Measurements from ENCODE around the gene GPR119.

DNA sequence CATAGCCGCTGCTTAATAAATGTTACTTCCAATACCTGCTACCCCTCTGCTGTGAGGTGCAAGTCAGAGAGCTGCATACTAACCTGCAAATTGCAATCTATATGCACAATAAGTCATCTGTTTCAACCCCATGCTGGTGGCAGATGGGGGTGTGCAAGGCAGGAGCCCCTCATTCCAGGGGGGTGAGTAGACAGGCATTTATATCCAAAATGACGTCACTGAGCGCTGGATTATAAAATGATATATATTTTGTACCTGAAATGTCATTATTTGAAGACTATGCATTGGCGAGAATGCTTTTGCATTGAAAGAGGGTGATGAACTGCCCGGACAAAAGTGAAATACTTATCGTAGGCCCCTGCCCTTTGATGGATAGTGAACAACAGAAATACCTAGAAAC, 41.1 kb upstream of the GPR119 start:
- TF ChIP-seq, protein P1, sequence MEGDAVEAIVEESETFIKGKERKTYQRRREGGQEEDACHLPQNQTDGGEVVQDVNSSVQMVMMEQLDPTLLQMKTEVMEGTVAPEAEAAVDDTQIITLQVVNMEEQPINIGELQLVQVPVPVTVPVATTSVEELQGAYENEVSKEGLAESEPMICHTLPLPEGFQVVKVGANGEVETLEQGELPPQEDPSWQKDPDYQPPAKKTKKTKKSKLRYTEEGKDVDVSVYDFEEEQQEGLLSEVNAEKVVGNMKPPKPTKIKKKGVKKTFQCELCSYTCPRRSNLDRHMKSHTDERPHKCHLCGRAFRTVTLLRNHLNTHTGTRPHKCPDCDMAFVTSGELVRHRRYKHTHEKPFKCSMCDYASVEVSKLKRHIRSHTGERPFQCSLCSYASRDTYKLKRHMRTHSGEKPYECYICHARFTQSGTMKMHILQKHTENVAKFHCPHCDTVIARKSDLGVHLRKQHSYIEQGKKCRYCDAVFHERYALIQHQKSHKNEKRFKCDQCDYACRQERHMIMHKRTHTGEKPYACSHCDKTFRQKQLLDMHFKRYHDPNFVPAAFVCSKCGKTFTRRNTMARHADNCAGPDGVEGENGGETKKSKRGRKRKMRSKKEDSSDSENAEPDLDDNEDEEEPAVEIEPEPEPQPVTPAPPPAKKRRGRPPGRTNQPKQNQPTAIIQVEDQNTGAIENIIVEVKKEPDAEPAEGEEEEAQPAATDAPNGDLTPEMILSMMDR (IDR thresholded peaks at IDR 0.05): no peak
- TF ChIP-seq POLR2AphosphoS5 (IDR thresholded peaks at IDR 0.05) (no peak), EP300 (IDR thresholded peaks at IDR 0.05) (no peak)

Measured in gastroesophageal sphincter (tissue), 3 donors.